ENCODE measurements around the gene METTL3. TPM values are rescaled to one million over a fixed set of nuclear protein-coding genes. Genes with fewer than 3 reads are reported as not detected.

Gene METTL3
- total and polyA plus RNA-seq, 2 of the 8 experiments (the other 6 are each of a cell fraction or from before 2014, with no cell fraction given) = 103 to 144 TPM

GRCh38 chr14:21537090-21537424, 25.9 kb upstream of the METTL3 start:
- WGBS, 2 experiments (ENCODE audit: extremely low coverage in 1 of 2, insufficient coverage in 1 of 2, insufficient read length in 1 of 2, insufficient replicate concordance in 2 of 2, low coverage in 1 of 2, low lambda C conversion rate in 2 of 2, missing lambda C conversion rate in 1 of 2) = 0% methylated on average over 3 of the region's 3 CpGs; no CpG with 5 or more reads in 1 of the 2 experiments
- peaks cover 7% of the 10 kb centered on the region for H3K23me2 ChIP-seq (ENCODE audit: low read depth, low read length)
- peaks cover 0 to 20% (median 16%) of the 10 kb centered on the region in 4 experiments for H3K4me1 ChIP-seq (replicated peaks in 1 of 4; ENCODE audit: control insufficient read depth in 3 of 4, insufficient read depth in 4 of 4, low read length in 3 of 4)
- peak overlapping the region; percentile 95 for H2BK12ac ChIP-seq (ENCODE audit: low read depth, low read length)
- H4K20me1 ChIP-seq (replicated peaks in 1 of 2; ENCODE audit: control insufficient read depth in 1 of 2, insufficient read depth in 2 of 2, low read length in 2 of 2) = no peaks in the 10 kb centered on the region
- peak overlapping the region; percentile 87 to 96 (median 92) for H3K4me3 ChIP-seq (ENCODE audit: extremely low read depth in 1 of 4, insufficient read depth in 2 of 4, low read depth in 3 of 4, low read length in 4 of 4)
- peak overlapping the region; percentile 22 for H4K5ac ChIP-seq (ENCODE audit: insufficient read length, low read depth, low read length)
- DNase-seq (ENCODE audit: low read depth in 1 of 2, low spot score in 2 of 2) (no peak), FAIRE-seq (peak; percentile 75)
- no peak overlapping the region for H3K23ac ChIP-seq (ENCODE audit: insufficient read length)
- H3K36me3 ChIP-seq (ENCODE audit: control insufficient read depth in 2 of 4, insufficient read depth in 4 of 4, low read length in 3 of 4) = peaks cover 0 to 1% (median 0%) of the 10 kb centered on the region in 4 experiments; a peak in 1 of 8 replicates
- H3K4me2 ChIP-seq (ENCODE audit: insufficient read depth in 1 of 2, low read depth in 2 of 2, low read length in 2 of 2) = peak overlapping the region; percentile 74 to 94
- no peak overlapping the region for H2AFZ ChIP-seq (ENCODE audit: low read length)
- no peak overlapping the region for H2BK20ac ChIP-seq (ENCODE audit: low read length)
- H3K79me2 ChIP-seq (ENCODE audit: control insufficient read depth in 1 of 2, insufficient read depth in 2 of 2, low read length in 2 of 2) = peaks cover 27 to 67% of the 10 kb centered on the region in 2 experiments
- H3K4ac ChIP-seq (replicated peaks; ENCODE audit: insufficient read length, low read depth, low read length) = no peak overlapping the region
- POLR2A ChIA-PET (ENCODE audit: partially characterized antibody) = interaction anchor here (0.6 to 32.5 kb wide), 9 partner anchors 10 to 949 kb away, joined by 3 to 769 read pairs (median 5); partner anchors contain the start of genes METTL3 and SALL2
- CTCF ChIA-PET (ENCODE audit: partially characterized antibody) = interaction anchor here (1.7 to 2.4 kb wide), 4 partner anchors 11 to 60 kb away, joined by 3 to 9 read pairs (median 6); partner anchors contain the start of genes SALL2 and TOX4
- peak overlapping the region; percentile 89 for H4K91ac ChIP-seq (replicated peaks; ENCODE audit: insufficient read length, low read length)
- TF ChIP-seq NRF1 (IDR thresholded peaks at IDR 0.05; ENCODE audit: low read depth, low read length) (no peak), SP1 (IDR thresholded peaks at IDR 0.05; ENCODE audit: low read depth, low read length) (0 out of 2 replicates have a peak, but pooled peaks have one; percentile 20)
- TF ChIP-seq, protein P1, sequence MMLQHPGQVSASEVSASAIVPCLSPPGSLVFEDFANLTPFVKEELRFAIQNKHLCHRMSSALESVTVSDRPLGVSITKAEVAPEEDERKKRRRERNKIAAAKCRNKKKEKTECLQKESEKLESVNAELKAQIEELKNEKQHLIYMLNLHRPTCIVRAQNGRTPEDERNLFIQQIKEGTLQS (IDR thresholded peaks at IDR 0.05; ENCODE audit: insufficient read depth, low read depth, low read length) = no peak
- H3K14ac ChIP-seq (ENCODE audit: insufficient read length) = no peak overlapping the region
- peak overlapping the region; percentile 95 for H2BK5ac ChIP-seq (ENCODE audit: low read depth, low read length)
- peak overlapping the region; percentile 67 for H2BK120ac ChIP-seq (replicated peaks; ENCODE audit: low read depth, low read length)
- H3K9ac ChIP-seq (replicated peaks in 1 of 4; ENCODE audit: extremely low read depth in 1 of 4, low read depth in 3 of 4, low read length in 3 of 4) = peak overlapping the region; percentile 46 to 91 (median 68)
- H4K8ac ChIP-seq (ENCODE audit: extremely low read depth, insufficient read depth, low read length) = no peak overlapping the region
- no peaks in the 10 kb centered on the region for H3K79me1 ChIP-seq (ENCODE audit: low read depth, low read length)
- no peak overlapping the region; the same call in 1 of the 2 replicates for H2BK15ac ChIP-seq (ENCODE audit: low read length)
- peak overlapping the region; percentile 91 for H3K27ac ChIP-seq (ENCODE audit: low read depth, low read length)
- 0 out of 2 replicates have a peak overlapping the region, but pooled peaks have one; percentile 82 for H2AK5ac ChIP-seq (ENCODE audit: low read depth, low read length)
- H3K18ac ChIP-seq (ENCODE audit: extremely low read depth, low read length) = peak overlapping the region; percentile 94
- H3K27me3 ChIP-seq (replicated peaks in 1 of 4; ENCODE audit: control insufficient read depth in 3 of 4, extremely low read depth in 1 of 4, insufficient read depth in 3 of 4, low read length in 3 of 4) = no peaks in the 10 kb centered on the region
- H3K56ac ChIP-seq (replicated peaks; ENCODE audit: insufficient read length, low read depth, low read length) = peak overlapping the region; percentile 85
- no peaks in the 10 kb centered on the region for H3K9me3 ChIP-seq (ENCODE audit: insufficient read depth in 2 of 2, low read depth in 1 of 2, low read length in 1 of 2)
